ENCODE data around the gene DDX39B. TPM values are rescaled to one million over a fixed set of nuclear protein-coding genes. Genes with fewer than 3 reads are reported as not detected.
A peak's percentile ranks its signal among the peaks of the same experiment; 100 is the strongest.

The DDX39B gene
- total RNA-seq, 1 donor from 2014 or later, result 336 TPM

DNA sequence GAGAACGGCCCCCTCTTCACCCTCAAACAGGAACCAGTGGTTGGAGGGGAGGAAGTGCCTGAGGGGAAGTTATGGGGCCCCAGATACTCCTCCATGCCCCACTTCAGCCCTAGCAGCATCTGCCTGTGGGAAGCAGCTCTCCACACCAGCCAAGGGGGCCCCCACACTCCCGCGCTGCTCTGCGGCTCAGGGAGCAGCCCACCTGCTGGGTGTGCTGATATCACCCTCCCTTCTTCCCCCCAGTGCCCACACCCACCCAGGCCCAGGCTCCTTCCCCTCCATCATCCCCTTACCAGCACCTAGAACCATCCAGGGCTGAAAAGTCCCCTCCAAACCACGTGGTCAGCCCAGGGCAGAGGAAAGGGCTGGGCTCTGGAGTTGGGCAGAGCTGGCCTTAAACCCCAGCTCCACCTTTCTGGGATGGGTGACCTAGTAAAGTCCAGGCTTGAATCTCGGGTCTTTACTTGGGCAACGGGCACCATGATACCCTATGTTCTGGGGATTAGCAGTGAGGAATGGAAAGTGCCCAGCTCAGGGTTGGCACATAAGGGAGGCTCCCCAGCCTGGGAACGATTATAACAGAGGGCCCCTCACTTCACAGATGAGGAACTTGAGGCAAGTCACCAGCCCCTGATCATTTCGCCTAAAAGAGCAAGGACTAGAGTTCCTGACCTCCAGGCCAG is 44.9 kb upstream of the DDX39B start:
- no peaks in the 10 kb centered on the region for H3K36me3 Mint-ChIP-seq (ENCODE audit: low read depth, unreplicated experiment)
- peaks cover 12% of the 10 kb centered on the region for H3K4me1 Mint-ChIP-seq (ENCODE audit: unreplicated experiment)
- TF ChIP-seq, protein P1, sequence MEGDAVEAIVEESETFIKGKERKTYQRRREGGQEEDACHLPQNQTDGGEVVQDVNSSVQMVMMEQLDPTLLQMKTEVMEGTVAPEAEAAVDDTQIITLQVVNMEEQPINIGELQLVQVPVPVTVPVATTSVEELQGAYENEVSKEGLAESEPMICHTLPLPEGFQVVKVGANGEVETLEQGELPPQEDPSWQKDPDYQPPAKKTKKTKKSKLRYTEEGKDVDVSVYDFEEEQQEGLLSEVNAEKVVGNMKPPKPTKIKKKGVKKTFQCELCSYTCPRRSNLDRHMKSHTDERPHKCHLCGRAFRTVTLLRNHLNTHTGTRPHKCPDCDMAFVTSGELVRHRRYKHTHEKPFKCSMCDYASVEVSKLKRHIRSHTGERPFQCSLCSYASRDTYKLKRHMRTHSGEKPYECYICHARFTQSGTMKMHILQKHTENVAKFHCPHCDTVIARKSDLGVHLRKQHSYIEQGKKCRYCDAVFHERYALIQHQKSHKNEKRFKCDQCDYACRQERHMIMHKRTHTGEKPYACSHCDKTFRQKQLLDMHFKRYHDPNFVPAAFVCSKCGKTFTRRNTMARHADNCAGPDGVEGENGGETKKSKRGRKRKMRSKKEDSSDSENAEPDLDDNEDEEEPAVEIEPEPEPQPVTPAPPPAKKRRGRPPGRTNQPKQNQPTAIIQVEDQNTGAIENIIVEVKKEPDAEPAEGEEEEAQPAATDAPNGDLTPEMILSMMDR (IDR thresholded peaks at IDR 0.05; ENCODE audit: unreplicated experiment), result no peak
- no peak overlapping the region for H3K27ac Mint-ChIP-seq (ENCODE audit: unreplicated experiment)
- DNase-seq (ENCODE audit: low spot score), result no peak
- no peak overlapping the region for H3K4me3 Mint-ChIP-seq (ENCODE audit: unreplicated experiment)
- H3K9me3 Mint-ChIP-seq (ENCODE audit: unreplicated experiment), result no peaks in the 10 kb centered on the region
- H3K27me3 Mint-ChIP-seq (ENCODE audit: unreplicated experiment), result peaks cover 2% of the 10 kb centered on the region

DNA sequence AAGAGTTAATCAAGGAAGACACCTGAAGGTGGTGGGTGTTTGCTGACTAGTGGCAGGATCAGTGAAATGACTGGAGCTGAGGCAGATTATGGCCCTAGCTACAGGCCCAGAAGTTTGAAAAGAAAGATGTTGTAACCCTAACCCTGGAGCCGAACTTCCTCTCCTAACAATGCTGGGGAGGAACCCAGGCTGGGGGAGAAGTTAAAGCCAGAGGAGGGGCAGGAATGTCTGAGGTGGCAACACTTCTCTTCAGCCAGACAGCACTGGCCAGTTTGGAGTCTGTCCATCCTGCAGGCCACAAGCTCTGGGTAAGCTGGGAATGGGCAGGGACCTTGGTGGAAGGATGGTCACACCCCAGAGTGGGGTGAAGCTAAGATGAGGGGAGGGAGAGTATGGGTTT is 44.2 kb upstream of the DDX39B start, which contains the start of gene LST1:
Gene LST1, plus strand, starts transcription at position 270 of the 400 bp plus-strand sequence. CDS start 1,023 bp downstream, outside the sequence.
- Mint-ChIP-seq H3K4me1 (ENCODE audit: unreplicated experiment) (peaks cover 15% of the 10 kb centered on the region), H3K36me3 (ENCODE audit: low read depth, unreplicated experiment) (no peaks in the 10 kb centered on the region), H3K27ac (ENCODE audit: unreplicated experiment) (peak within 1 kb of the TSS; percentile 52), H3K9me3 (ENCODE audit: unreplicated experiment) (no peaks in the 10 kb centered on the region), H3K4me3 (ENCODE audit: unreplicated experiment) (no peak within 1 kb of the TSS), H3K27me3 (ENCODE audit: unreplicated experiment) (peaks cover 4% of the 10 kb centered on the region)
- TF ChIP-seq, protein P1 (IDR thresholded peaks at IDR 0.05; ENCODE audit: unreplicated experiment), result no peak
- no peak for DNase-seq (ENCODE audit: low spot score)

DNA sequence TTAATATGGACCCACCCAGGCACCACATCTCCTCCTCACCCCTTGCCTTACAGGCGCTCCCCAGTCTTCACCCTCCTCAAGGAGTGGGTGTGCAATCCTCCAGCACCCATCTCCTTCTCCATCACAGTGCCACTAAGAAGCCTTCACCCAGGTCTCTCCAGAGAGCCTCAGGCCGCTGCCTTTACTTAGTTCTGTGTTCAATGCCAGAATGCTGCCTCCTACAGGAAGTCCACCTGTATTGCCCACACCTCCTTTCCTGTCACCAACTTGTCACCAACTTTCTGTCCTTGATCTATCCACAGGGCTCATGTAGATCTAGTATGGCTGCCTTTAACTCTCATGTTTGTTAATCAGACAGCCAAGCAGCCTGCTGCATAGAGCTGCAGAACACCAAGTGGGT is 43.7 kb upstream of the DDX39B start:
- TF ChIP-seq, protein P1 (IDR thresholded peaks at IDR 0.05; ENCODE audit: unreplicated experiment), result peak; percentile 45
- Mint-ChIP-seq H3K27me3 (ENCODE audit: unreplicated experiment) (peaks cover 5% of the 10 kb centered on the region), H3K9me3 (ENCODE audit: unreplicated experiment) (no peaks in the 10 kb centered on the region), H3K4me1 (ENCODE audit: unreplicated experiment) (peaks cover 16% of the 10 kb centered on the region), H3K36me3 (ENCODE audit: low read depth, unreplicated experiment) (no peaks in the 10 kb centered on the region), H3K4me3 (ENCODE audit: unreplicated experiment) (no peak overlapping the region), H3K27ac (ENCODE audit: unreplicated experiment) (peak overlapping the region; percentile 52)
- DNase-seq (ENCODE audit: low spot score), result no peak

DNA sequence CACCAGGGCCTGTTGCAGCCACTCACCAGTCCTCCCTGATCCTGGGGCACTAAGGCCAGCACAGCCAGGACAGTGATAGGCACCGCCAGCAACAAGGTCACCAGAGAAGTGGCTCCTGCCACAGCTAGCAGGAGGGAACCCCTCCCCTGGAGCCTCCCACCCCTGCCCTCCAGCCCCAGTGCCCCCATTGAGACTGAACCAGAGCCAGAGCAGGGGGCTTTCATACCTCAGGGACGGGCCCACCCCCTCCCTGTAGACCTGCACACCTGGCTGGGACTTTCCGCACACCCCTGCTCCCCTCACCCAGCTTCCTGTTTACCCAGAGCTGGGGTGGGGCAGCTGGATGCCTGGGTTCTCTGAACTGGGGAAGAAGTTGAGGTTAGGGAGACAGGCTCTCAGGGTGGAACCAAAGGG is 40.4 kb upstream of the DDX39B start, which contains the start of gene LTB:
Gene LTB, minus strand, starts transcription at position 195 of the 414 bp plus-strand sequence. Its CDS starts 7 bp downstream, at position 188.
- TF ChIP-seq, protein P1 (IDR thresholded peaks at IDR 0.05; ENCODE audit: unreplicated experiment), result no peak
- Mint-ChIP-seq H3K9me3 (ENCODE audit: unreplicated experiment) (no peaks in the 10 kb centered on the region), H3K4me1 (ENCODE audit: unreplicated experiment) (peaks cover 18% of the 10 kb centered on the region), H3K27me3 (ENCODE audit: unreplicated experiment) (peaks cover 7% of the 10 kb centered on the region), H3K27ac (ENCODE audit: unreplicated experiment) (no peak within 1 kb of the TSS), H3K36me3 (ENCODE audit: low read depth, unreplicated experiment) (no peaks in the 10 kb centered on the region), H3K4me3 (ENCODE audit: unreplicated experiment) (peak within 1 kb of the TSS; percentile 96)
- no peak for DNase-seq (ENCODE audit: low spot score)

Data from endothelial cell (in vitro differentiated cells).